DMS 273 (cell line): ENCODE data around the gene ZSCAN2.
A peak's percentile ranks its signal among the peaks of the same experiment; 100 is the strongest.
"Not testable (repeated sequence)": the region's sequence is repeated elsewhere in the genome, so short reads cannot be mapped to it uniquely, and the experiment has no call there.

Source experiments
- DNase-seq: peaks from one replicate; lab custom pipeline; 2025; ENCODE audit not compliant: unreplicated experiment; lab: John Stamatoyannopoulos, UW

Gene ZSCAN2

GRCh38 chr15:84600687-84601554 lies at the start of gene ZSCAN2:
Gene ZSCAN2 (plus strand): TSS chr15:84601009. CDS start chr15:84603928, 2,919 bp downstream.
- DNase-seq: peak; percentile 96

GRCh38 chr15:84551624-84552023 lies 49.2 kb upstream of the ZSCAN2 start:
- DNase-seq: not testable (repeated sequence)

GRCh38 chr15:84552896-84553295 lies 47.9 kb upstream of the ZSCAN2 start:
- DNase-seq: no peak

- DNase-seq: not testable (repeated sequence)
These were observed 44.1 kb upstream of the ZSCAN2 start for GRCh38 chr15:84556690-84557089.

GRCh38 chr15:84568021-84568420 lies 32.8 kb upstream of the ZSCAN2 start:
- DNase-seq: peak; percentile 24

- DNase-seq: peak; percentile 58
These were observed 30.6 kb upstream of the ZSCAN2 start for GRCh38 chr15:84570164-84570735.

GRCh38 chr15:84572231-84572630 lies 28.6 kb upstream of the ZSCAN2 start:
- DNase-seq: peak; percentile 14

GRCh38 chr15:84575493-84575892 lies 25.3 kb upstream of the ZSCAN2 start:
- DNase-seq: no peak

- not testable (repeated sequence) for DNase-seq
These were observed 22.9 kb upstream of the ZSCAN2 start for GRCh38 chr15:84577891-84578290.

GRCh38 chr15:84579261-84579721 lies 21.5 kb upstream of the ZSCAN2 start:
- DNase-seq: peak; percentile 7

GRCh38 chr15:84581676-84582428 lies 19.0 kb upstream of the ZSCAN2 start:
- not testable (repeated sequence) for DNase-seq

GRCh38 chr15:84582583-84583157 lies 18.1 kb upstream of the ZSCAN2 start:
- no peak for DNase-seq

GRCh38 chr15:84583921-84584320 lies 16.9 kb upstream of the ZSCAN2 start:
- peak; percentile 56 for DNase-seq

GRCh38 chr15:84586696-84587095 lies 14.1 kb upstream of the ZSCAN2 start:
- no peak for DNase-seq

- DNase-seq: peak; percentile 92
These were observed 12.5 kb upstream of the ZSCAN2 start for GRCh38 chr15:84588053-84588874.

GRCh38 chr15:84590406-84590805 lies 10.4 kb upstream of the ZSCAN2 start:
- no peak for DNase-seq

- no peak for DNase-seq
These were observed 9.0 kb upstream of the ZSCAN2 start for GRCh38 chr15:84591815-84592214.

GRCh38 chr15:84594617-84595290 lies 6.1 kb upstream of the ZSCAN2 start:
- peak; percentile 7 for DNase-seq

- DNase-seq: no peak
These were observed 5.1 kb upstream of the ZSCAN2 start for GRCh38 chr15:84595660-84596059.

- no peak for DNase-seq
These were observed 3.5 kb upstream of the ZSCAN2 start for GRCh38 chr15:84597296-84597695.
